SK-N-SH treated with all-trans-retinoic acid at 6 μM for 48 hours (cell line): ENCODE results near the gene PUDP.

ENCODE experiments used
- CSDC2 ChIP-seq: fragments of 250-450 bp; sonication (Bioruptor Pico); IDR thresholded peaks from 2 replicates; pipeline ENCODE4 v1.5.0; 2020; ENCODE audit warnings: mild to moderate bottlenecking, moderate library complexity
- ZNF565 ChIP-seq: fragments of 450-650 bp; formaldehyde crosslinking; conservative IDR thresholded peaks from 2 replicates; pipeline ENCODE4 v1.5.0; 2020; ENCODE audit warnings: low read depth, mild to moderate bottlenecking, moderate library complexity

GRCh38 chrX:7145454-7145853, 2.5 kb downstream of the PUDP start:
- TF ChIP-seq CSDC2 (CRISPR knock-in tag) (no peak), ZNF565 (CRISPR knock-in tag) (no peak)
